Measurements from ENCODE around the gene NAALADL1.

Gene NAALADL1

GRCh38 chr11:65058419-65059054, at the start of gene NAALADL1:
TSS of gene NAALADL1 (minus strand) at chr11:65058553. CDS start at chr11:65058521, 32 bp downstream.
- ATAC-seq (ENCODE audit: low read depth) (no peak), DNase-seq (ENCODE audit: low spot score in 2 of 2) (no peak)
- H3K36me3 Mint-ChIP-seq, result no peaks in the 10 kb centered on the region
- no peaks in the 10 kb centered on the region for H3K9me3 Mint-ChIP-seq
- H3K27me3 Mint-ChIP-seq, result peaks cover 4% of the 10 kb centered on the region
- no peak within 1 kb of the TSS for H3K4me3 Mint-ChIP-seq
- peaks cover 18% of the 10 kb centered on the region for H3K4me1 Mint-ChIP-seq
- no peak within 1 kb of the TSS for H3K27ac Mint-ChIP-seq

DNA sequence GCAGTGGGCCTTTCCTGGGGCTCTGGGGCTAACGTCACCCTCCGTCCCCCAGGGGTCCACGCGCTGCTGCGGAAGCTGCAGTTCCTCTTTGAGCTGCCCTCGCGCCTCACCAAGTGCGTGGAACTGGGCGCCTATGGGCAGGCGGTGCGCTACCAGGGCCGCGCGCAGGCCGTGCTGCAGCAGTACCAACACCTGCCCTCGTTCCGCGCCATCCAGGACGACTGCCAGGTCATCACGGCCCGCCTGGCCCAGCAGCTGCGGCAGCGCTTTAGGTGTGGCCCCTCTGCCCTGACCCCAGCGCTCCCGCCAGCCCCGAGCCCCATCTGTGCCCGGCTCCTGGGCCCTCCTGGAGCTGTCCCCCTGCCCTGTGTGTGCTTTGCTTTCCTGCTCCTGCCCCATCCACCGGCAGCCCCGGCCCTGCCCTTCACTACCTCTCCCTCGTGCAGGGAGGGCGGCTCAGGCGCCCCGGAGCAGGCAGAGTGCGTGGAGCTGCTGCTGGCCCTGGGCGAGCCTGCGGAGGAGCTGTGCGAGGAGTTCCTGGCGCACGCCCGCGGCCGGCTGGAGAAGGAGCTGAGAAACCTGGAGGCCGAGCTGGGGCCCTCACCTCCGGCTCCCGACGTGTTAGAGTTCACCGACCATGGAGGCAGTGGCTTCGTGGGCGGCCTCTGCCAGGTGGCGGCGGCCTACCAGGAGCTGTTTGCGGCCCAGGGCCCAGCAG, 49.6 kb upstream of the NAALADL1 start:
- ATAC-seq (ENCODE audit: low read depth), result no peak
- H3K27ac Mint-ChIP-seq, result no peak overlapping the region
- no peak overlapping the region for H3K4me3 Mint-ChIP-seq
- H3K27me3 Mint-ChIP-seq, result no peaks in the 10 kb centered on the region
- H3K4me1 Mint-ChIP-seq, result peaks cover 17% of the 10 kb centered on the region
- H3K9me3 Mint-ChIP-seq, result no peaks in the 10 kb centered on the region
- peaks cover 5% of the 10 kb centered on the region for H3K36me3 Mint-ChIP-seq
- DNase-seq (ENCODE audit: low spot score in 2 of 2), result no peak

DNA sequence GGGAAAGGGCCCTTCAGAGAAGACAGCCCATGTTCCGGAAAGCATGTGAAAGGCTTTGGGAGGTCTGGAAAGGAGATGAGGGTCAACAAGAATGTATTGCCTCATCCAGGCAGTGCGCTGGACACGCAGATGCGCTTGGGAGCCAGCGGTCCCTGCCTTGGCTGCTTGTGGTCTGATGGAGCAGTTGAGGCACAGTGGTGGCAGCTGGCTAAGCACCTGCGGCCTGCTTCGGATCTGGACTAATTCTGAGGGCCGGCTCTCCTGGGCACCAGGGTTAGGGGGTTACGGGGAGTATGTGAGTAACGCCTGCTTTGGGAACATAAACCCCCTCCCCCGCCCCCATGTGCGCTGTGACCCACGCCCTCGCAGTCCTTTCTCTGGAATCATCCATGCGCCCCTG, 48.7 kb upstream of the NAALADL1 start:
- H3K9me3 Mint-ChIP-seq, result no peaks in the 10 kb centered on the region
- no peaks in the 10 kb centered on the region for H3K27me3 Mint-ChIP-seq
- ATAC-seq (ENCODE audit: low read depth) (no peak), DNase-seq (ENCODE audit: low spot score in 2 of 2) (no peak)
- no peak overlapping the region for H3K4me3 Mint-ChIP-seq
- peaks cover 17% of the 10 kb centered on the region for H3K4me1 Mint-ChIP-seq
- H3K36me3 Mint-ChIP-seq, result peaks cover 5% of the 10 kb centered on the region
- H3K27ac Mint-ChIP-seq, result no peak overlapping the region

DNA sequence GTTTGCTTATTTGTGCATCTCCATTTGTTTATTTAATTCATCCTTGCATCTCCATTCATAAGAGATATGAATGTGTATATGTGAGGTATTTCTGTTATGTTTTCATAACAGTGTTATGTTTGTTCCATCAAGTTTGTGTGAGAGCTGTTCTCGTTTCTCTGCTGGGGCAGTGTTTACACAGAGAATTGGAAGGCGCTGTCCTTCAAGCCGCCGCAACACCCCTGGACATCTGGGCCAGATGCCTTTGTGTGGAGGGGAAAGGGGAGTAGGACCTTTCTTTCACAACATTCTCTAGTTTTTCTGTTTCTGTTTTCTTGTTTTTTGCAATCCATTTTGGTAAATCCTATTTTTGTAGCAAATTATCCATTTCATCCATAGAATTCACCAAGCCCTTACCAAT, 46.3 kb upstream of the NAALADL1 start:
- Mint-ChIP-seq H3K27me3 (no peaks in the 10 kb centered on the region), H3K4me3 (no peak overlapping the region), H3K9me3 (no peaks in the 10 kb centered on the region), H3K27ac (no peak overlapping the region), H3K4me1 (peaks cover 5% of the 10 kb centered on the region), H3K36me3 (peaks cover 5% of the 10 kb centered on the region)
- DNase-seq (ENCODE audit: low spot score in 2 of 2) (no peak), ATAC-seq (ENCODE audit: low read depth) (no peak)

DNA sequence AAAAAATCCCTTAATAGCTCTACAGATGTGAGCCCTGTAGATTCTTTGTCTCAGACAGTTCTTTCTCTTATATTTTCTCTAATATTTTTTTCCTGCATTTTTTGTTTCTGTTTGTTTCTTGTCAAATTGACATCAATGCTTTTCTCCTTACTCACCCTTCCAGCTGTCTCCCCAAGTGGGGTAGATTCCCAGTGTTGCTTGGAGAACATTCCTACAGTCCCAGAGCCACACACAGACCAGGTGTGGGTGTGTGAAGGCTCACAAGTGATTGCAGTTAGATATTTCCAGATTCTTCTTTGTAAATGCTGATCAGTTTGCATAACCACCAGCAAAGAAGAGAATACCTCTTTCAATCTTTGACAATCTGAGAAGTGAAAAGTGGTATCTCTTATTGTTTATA, 45.1 kb upstream of the NAALADL1 start:
- DNase-seq (ENCODE audit: low spot score in 2 of 2) (no peak), ATAC-seq (ENCODE audit: low read depth) (no peak)
- no peaks in the 10 kb centered on the region for H3K9me3 Mint-ChIP-seq
- no peak overlapping the region for H3K4me3 Mint-ChIP-seq
- no peaks in the 10 kb centered on the region for H3K27me3 Mint-ChIP-seq
- H3K4me1 Mint-ChIP-seq, result peaks cover 8% of the 10 kb centered on the region
- no peak overlapping the region for H3K27ac Mint-ChIP-seq
- peaks cover 8% of the 10 kb centered on the region for H3K36me3 Mint-ChIP-seq

DNA sequence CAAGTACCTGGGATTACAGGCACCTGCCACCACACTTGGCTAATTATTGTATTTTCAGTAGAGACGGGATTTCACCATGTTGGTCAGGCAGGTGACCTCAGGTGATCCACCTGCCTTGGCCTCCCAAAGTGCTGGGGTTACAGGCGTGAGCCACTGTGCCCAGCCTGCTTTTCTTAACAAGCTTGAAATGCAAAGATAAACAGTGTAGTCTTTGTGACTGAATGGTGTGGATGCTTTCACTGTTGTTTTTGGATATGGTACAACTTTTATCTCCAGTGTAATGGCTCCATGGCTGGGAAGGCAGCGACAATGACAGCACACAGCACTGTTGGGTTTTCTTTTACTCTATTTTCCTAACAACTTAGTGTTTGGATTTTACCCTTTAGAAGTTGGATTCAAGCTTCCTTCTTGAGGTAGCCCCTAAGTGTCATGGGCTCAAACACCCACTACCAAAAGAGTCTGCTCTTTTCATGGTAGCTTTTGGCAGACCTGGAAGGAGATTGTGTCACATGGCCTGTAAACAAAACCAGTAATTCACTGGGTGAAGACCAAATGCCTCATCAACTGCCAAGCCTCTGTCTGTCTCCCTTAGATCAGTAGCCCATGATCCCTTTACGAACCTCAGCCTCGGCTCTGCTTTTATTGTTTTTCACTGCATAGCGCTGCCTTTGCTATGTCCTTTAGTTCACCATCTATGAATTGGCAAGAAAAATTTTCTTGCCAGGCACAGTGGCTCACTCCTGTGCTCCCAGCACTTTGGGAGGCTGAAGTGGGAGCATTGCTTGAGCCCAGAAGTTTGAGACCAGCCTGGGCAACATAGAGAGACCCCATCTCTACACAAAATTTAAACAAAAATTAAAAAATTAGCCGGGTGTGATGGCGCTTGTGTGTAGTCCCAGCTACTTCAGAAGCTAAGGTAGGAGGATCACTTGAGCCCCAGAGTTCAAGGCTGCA, 44.1 kb upstream of the NAALADL1 start:
- no peak overlapping the region for H3K4me3 Mint-ChIP-seq
- peaks cover 10% of the 10 kb centered on the region for H3K4me1 Mint-ChIP-seq
- H3K27me3 Mint-ChIP-seq, result no peaks in the 10 kb centered on the region
- DNase-seq (ENCODE audit: low spot score in 2 of 2), result no peak
- no peak for ATAC-seq (ENCODE audit: low read depth)
- peaks cover 10% of the 10 kb centered on the region for H3K36me3 Mint-ChIP-seq
- H3K27ac Mint-ChIP-seq, result no peak overlapping the region
- H3K9me3 Mint-ChIP-seq, result no peaks in the 10 kb centered on the region

DNA sequence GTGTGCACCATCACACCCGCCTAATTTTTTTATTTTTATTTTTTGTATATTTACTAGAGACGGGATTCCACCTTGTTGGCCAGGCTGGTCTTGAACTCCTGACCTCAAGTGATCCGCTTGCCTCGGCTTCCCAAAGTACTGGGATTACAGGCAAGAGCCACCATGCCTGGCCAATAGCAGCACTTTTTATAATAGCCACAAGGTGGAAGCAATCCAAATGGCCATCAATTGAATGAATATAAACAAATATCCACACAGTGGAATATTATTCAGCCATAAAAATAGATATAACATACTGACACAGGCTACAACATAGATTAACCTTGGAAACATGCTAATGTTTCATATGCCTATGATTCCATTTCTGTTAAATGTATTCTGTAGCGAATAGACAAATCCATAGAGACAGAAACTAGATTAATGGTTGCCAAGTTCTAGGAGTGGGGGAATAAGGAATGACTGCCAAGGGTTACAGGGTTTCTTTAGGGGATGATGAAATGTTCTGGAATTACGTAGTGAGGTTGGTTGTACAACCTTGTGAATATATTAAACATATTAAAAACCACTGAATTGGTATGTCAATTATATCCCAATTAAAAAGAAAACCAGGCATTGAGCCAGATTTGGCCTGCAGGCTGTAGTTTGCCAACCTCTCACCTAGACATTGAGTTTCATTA, 42.5 kb upstream of the NAALADL1 start:
- ATAC-seq (ENCODE audit: low read depth) (no peak), DNase-seq (ENCODE audit: low spot score in 2 of 2) (no peak)
- H3K36me3 Mint-ChIP-seq, result peaks cover 6% of the 10 kb centered on the region
- H3K4me3 Mint-ChIP-seq, result no peak overlapping the region
- peaks cover 9% of the 10 kb centered on the region for H3K4me1 Mint-ChIP-seq
- H3K27ac Mint-ChIP-seq, result no peak overlapping the region
- H3K9me3 Mint-ChIP-seq, result no peaks in the 10 kb centered on the region
- H3K27me3 Mint-ChIP-seq, result no peaks in the 10 kb centered on the region

DNA sequence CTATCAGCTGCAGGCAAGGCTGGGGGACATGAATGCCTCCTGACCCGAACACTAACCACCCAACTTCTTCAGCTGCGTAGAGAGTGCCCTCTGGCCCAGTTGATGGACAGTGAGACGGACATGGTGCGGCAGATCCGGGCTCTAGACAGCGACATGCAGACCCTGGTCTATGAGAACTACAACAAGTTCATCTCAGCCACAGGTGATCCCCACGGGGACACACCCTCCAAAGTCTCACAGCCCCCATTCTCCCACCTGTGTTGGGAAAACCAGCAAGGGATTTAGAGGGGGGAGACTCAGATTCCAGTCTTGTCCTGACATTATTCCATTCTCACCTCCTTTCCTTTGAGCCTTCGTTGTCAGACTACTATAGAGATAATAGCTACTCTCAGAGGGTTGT, 38.6 kb upstream of the NAALADL1 start:
- no peak for ATAC-seq (ENCODE audit: low read depth)
- H3K4me1 Mint-ChIP-seq, result peaks cover 8% of the 10 kb centered on the region
- peak overlapping the region; percentile 90 for H3K4me3 Mint-ChIP-seq
- no peak for DNase-seq (ENCODE audit: low spot score in 2 of 2)
- no peak overlapping the region for H3K27ac Mint-ChIP-seq
- no peaks in the 10 kb centered on the region for H3K9me3 Mint-ChIP-seq
- H3K27me3 Mint-ChIP-seq, result no peaks in the 10 kb centered on the region
- peaks cover 4% of the 10 kb centered on the region for H3K36me3 Mint-ChIP-seq

DNA sequence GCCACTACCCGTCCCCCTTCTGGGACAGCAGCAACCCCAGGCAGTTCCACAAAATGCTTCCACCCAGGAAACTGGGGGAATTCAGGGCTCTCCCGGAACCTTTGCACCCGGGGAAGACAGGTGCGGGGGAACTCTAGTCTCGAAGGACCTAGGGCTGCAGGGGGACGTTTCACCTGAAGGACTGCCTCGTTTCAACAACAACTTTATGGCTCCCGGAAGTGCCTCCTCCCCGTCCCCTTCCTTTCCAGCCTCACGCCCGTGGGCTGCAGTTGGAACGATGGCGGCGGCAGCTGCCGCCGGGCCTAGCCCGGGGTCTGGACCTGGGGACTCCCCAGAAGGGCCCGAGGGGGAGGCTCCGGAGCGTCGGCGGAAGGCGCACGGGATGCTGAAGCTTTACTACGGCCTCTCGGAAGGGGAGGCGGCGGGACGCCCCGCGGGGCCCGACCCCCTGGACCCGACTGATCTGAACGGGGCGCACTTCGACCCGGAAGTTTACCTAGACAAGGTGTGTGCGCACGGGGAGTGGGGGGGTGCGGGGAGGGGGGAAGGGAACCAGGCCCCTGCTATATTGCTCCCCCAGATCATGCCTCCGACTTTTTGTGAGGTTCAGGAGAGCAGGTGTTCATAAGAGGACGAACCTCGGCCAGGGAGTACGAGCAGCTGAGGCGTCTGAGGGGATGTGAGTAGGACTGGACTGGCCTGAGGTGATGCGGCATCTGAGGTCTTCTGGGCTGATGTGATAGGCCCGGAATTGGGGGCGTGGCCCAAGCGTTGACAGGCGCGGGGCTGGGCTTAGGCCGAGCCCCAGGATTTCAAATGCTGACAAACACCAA, 37.8 kb upstream of the NAALADL1 start, which contains the start of gene VPS51:
Gene VPS51, plus strand, starts transcription at position 241 of the 833 bp plus-strand sequence. Its CDS starts 37 bp downstream, at position 278.
- Mint-ChIP-seq H3K27ac (peak within 1 kb of the TSS; percentile 91), H3K4me3 (peak within 1 kb of the TSS; percentile 90), H3K36me3 (peaks cover 4% of the 10 kb centered on the region), H3K27me3 (no peaks in the 10 kb centered on the region), H3K4me1 (peaks cover 8% of the 10 kb centered on the region), H3K9me3 (no peaks in the 10 kb centered on the region)
- DNase-seq (ENCODE audit: low spot score in 2 of 2) (peak; percentile 80 to 81), ATAC-seq (ENCODE audit: low read depth) (peak; percentile 89)

GRCh38 chr11:65095427-65095826, 37.1 kb upstream of the NAALADL1 start:
- peak overlapping the region; percentile 90 for H3K4me3 Mint-ChIP-seq
- peaks cover 8% of the 10 kb centered on the region for H3K4me1 Mint-ChIP-seq
- peak overlapping the region; percentile 91 for H3K27ac Mint-ChIP-seq
- no peak for ATAC-seq (ENCODE audit: low read depth)
- no peaks in the 10 kb centered on the region for H3K27me3 Mint-ChIP-seq
- peaks cover 4% of the 10 kb centered on the region for H3K36me3 Mint-ChIP-seq
- DNase-seq (ENCODE audit: low spot score in 2 of 2), result no peak
- H3K9me3 Mint-ChIP-seq, result no peaks in the 10 kb centered on the region

GRCh38 chr11:65090628-65091027, 32.3 kb upstream of the NAALADL1 start:
- Mint-ChIP-seq H3K9me3 (no peaks in the 10 kb centered on the region), H3K27ac (no peak overlapping the region)
- ATAC-seq (ENCODE audit: low read depth), result no peak

GRCh38 chr11:65089621-65090020, 31.3 kb upstream of the NAALADL1 start:
- H3K4me1 Mint-ChIP-seq, result peaks cover 5% of the 10 kb centered on the region
- no peak overlapping the region for H3K4me3 Mint-ChIP-seq
- H3K36me3 Mint-ChIP-seq, result peaks cover 20% of the 10 kb centered on the region
- no peaks in the 10 kb centered on the region for H3K27me3 Mint-ChIP-seq
- H3K27ac Mint-ChIP-seq, result no peak overlapping the region
- H3K9me3 Mint-ChIP-seq, result no peaks in the 10 kb centered on the region
- ATAC-seq (ENCODE audit: low read depth) (no peak), DNase-seq (ENCODE audit: low spot score in 2 of 2) (no peak)

More at GRCh38 chr11:65090628-65091027, 32.3 kb upstream of the NAALADL1 start:
- DNase-seq (ENCODE audit: low spot score in 2 of 2), result no peak
- Mint-ChIP-seq H3K4me3 (no peak overlapping the region), H3K36me3 (peaks cover 18% of the 10 kb centered on the region), H3K4me1 (peaks cover 3% of the 10 kb centered on the region), H3K27me3 (no peaks in the 10 kb centered on the region)

DNA sequence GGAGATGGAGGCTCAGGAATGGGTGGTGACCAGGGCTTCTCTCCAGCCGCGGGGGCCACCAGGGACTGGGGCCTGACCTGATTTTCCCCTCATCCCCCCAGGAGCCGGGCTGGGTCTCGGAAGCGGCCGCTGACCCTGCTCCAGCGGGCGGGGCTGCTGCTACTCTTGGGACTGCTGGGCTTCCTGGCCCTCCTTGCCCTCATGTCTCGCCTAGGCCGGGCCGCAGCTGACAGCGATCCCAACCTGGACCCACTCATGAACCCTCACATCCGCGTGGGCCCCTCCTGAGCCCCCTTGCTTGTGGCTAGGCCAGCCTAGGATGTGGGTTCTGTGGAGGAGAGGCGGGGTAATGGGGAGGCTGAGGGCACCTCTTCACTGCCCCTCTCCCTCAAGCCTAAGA, 29.5 kb upstream of the NAALADL1 start:
- Mint-ChIP-seq H3K27me3 (no peaks in the 10 kb centered on the region), H3K9me3 (no peaks in the 10 kb centered on the region), H3K4me1 (peaks cover 15% of the 10 kb centered on the region), H3K36me3 (peaks cover 22% of the 10 kb centered on the region), H3K4me3 (no peak overlapping the region), H3K27ac (no peak overlapping the region)
- DNase-seq (ENCODE audit: low spot score in 2 of 2), result no peak
- ATAC-seq (ENCODE audit: low read depth), result no peak
